ENCODE measurements around the gene POLR1G.

GRCh38 chr19:45385392-45386221, 20.8 kb upstream of the POLR1G start:
- no peak for TF ChIP-seq CTCF (IDR thresholded peaks at IDR 0.05; ENCODE audit: low read depth, low read length, poor library complexity, severe bottlenecking)
- no peak for TF ChIP-seq EZH2phosphoT487 (IDR thresholded peaks at IDR 0.05; ENCODE audit: borderline replicate concordance, low read length)
